Mucosa of gallbladder (tissue), 1 donor: ENCODE data around the gene ACTG1. TPM values are rescaled to one million over a fixed set of nuclear protein-coding genes. Genes with fewer than 3 reads are reported as not detected.
"Not testable (repeated sequence)": the region's sequence is repeated elsewhere in the genome, so short reads cannot be mapped to it uniquely, and the experiment has no call there.

Experiments used
- DNase-seq: peaks from one replicate; pipeline ENCODE4 v3.0.0-alpha.2; 2020; ENCODE audit warnings: low spot score
- total RNA-seq: library from RNA; stranded (reverse); gene quantifications from one replicate; pipeline ENCODE4 v1.2.1, GENCODE V29; 2021
- donor health status: DM: no; HTN: no; CAD: no.

Gene ACTG1
- total RNA-seq, 1 donor from 2014 or later: 2,344 TPM

- DNase-seq: no peak
These were observed 20.9 kb upstream of the ACTG1 start for GRCh38 chr17:81533339-81534141.

- DNase-seq: no peak
These were observed 20.1 kb upstream of the ACTG1 start for GRCh38 chr17:81532490-81533287.

- DNase-seq: not testable (repeated sequence)
These were observed 19.4 kb upstream of the ACTG1 start for GRCh38 chr17:81531998-81532404.

GRCh38 chr17:81531013-81531412 is 18.4 kb upstream of the ACTG1 start:
- not testable (repeated sequence) for DNase-seq

GRCh38 chr17:81529437-81529803 is 16.8 kb upstream of the ACTG1 start:
- no peak for DNase-seq

GRCh38 chr17:81528651-81529436 is 16.2 kb upstream of the ACTG1 start:
- DNase-seq: no peak

GRCh38 chr17:81528384-81528650 is 15.7 kb upstream of the ACTG1 start:
- DNase-seq: no peak

GRCh38 chr17:81527591-81528383 is 15.2 kb upstream of the ACTG1 start, which contains the start of gene FSCN2:
TSS of gene FSCN2 (plus strand) at chr17:81528377. CDS start at chr17:81528532, 155 bp downstream.
- DNase-seq: no peak

GRCh38 chr17:81526662-81527571 is 14.3 kb upstream of the ACTG1 start:
- DNase-seq: no peak

- no peak for DNase-seq
These were observed 12.2 kb upstream of the ACTG1 start for GRCh38 chr17:81524865-81525159.

- DNase-seq: no peak
These were observed 11.7 kb upstream of the ACTG1 start for GRCh38 chr17:81524039-81524864.

GRCh38 chr17:81523402-81524038 is 10.9 kb upstream of the ACTG1 start:
- DNase-seq: no peak

- no peak for DNase-seq
These were observed 10.1 kb upstream of the ACTG1 start for GRCh38 chr17:81522491-81523401.

- no peak for DNase-seq
These were observed 7.7 kb upstream of the ACTG1 start for GRCh38 chr17:81520021-81520901.

GRCh38 chr17:81519284-81520020 is 6.9 kb upstream of the ACTG1 start:
- no peak for DNase-seq

- DNase-seq: no peak
These were observed 6.2 kb upstream of the ACTG1 start for GRCh38 chr17:81518785-81519283.
